Trophoblast cell (in vitro differentiated cells and primary cell): Measurements from ENCODE around the gene KLHDC3.
A peak's percentile ranks its signal among the peaks of the same experiment; 100 is the strongest.

Experiments
- DNase-seq, 2 donors: peaks; one replicate each; pipeline ENCODE4 v3.0.0-alpha.2; 2016
- H2AFZ ChIP-seq: 2 replicates; pipeline ENCODE4 v1.6.1; 2013; ENCODE audit warnings: low read length, moderate library complexity, mild to moderate bottlenecking; ENCODE audit not compliant: insufficient read depth, poor library complexity
- H2AK5ac ChIP-seq: 2 replicates; pipeline ENCODE4 v1.6.1; 2013; ENCODE audit warnings: mild to moderate bottlenecking, low read length
- H2BK120ac ChIP-seq: 2 replicates; pipeline ENCODE4 v1.6.1; 2013; ENCODE audit warnings: low read length, mild to moderate bottlenecking, moderate library complexity; ENCODE audit not compliant: insufficient read depth, poor library complexity
- H2BK12ac ChIP-seq: 2 replicates; pipeline ENCODE4 v1.6.1; 2013; ENCODE audit warnings: mild to moderate bottlenecking, low read length, moderate library complexity
- H2BK5ac ChIP-seq: 2 replicates; pipeline ENCODE4 v1.6.1; 2013; ENCODE audit warnings: low read length, low read depth, moderate library complexity, mild to moderate bottlenecking; ENCODE audit not compliant: poor library complexity
- H3K14ac ChIP-seq: 2 replicates; pipeline ENCODE4 v1.6.1; 2013; ENCODE audit warnings: mild to moderate bottlenecking, low read length
- H3K18ac ChIP-seq: 2 replicates; pipeline ENCODE4 v1.6.1; 2013; ENCODE audit warnings: mild to moderate bottlenecking, low read length
- H3K23ac ChIP-seq: 2 replicates; pipeline ENCODE4 v1.6.1; 2013; ENCODE audit warnings: low read length
- H3K27ac ChIP-seq: 2 replicates; pipeline ENCODE4 v1.5.1; 2013; ENCODE audit warnings: low read depth, mild to moderate bottlenecking, inconsistent platforms, low read length, moderate library complexity
- H3K27me3 ChIP-seq: 2 replicates; pipeline ENCODE4 v1.6.1; 2013; ENCODE audit warnings: inconsistent platforms, mild to moderate bottlenecking, low read length, moderate library complexity; ENCODE audit not compliant: insufficient read depth
- H3K36me3 ChIP-seq, 2 experiments: 1 replicate in 1 of 2; 2 replicates in 1 of 2; pipeline ENCODE4 v1.6.1; 2013; ENCODE audit warnings: low read length in 2 of 2, mild to moderate bottlenecking in 2 of 2, moderate library complexity in 1 of 2; ENCODE audit not compliant: insufficient read depth in 2 of 2, control insufficient read depth in 1 of 2
- H3K4ac ChIP-seq: 2 replicates; pipeline ENCODE4 v1.6.1; 2013; ENCODE audit warnings: low read depth, mild to moderate bottlenecking, low read length, moderate library complexity
- H3K4me1 ChIP-seq, 2 experiments: 1 replicate in 1 of 2; 2 replicates in 1 of 2; pipeline ENCODE4 v1.6.1; 2013; ENCODE audit warnings: low read length in 2 of 2, mild to moderate bottlenecking in 2 of 2, moderate library complexity in 1 of 2; ENCODE audit not compliant: insufficient read depth in 2 of 2, control insufficient read depth in 1 of 2
- H3K4me2 ChIP-seq: 2 replicates; pipeline ENCODE4 v1.6.1; 2013; ENCODE audit warnings: inconsistent platforms, mild to moderate bottlenecking, low read length, moderate library complexity
- H3K4me3 ChIP-seq: 2 replicates; pipeline ENCODE4 v1.5.1; 2013; ENCODE audit warnings: mild to moderate bottlenecking, low read depth, low read length, inconsistent platforms
- H3K79me1 ChIP-seq: one replicate; pipeline ENCODE4 v1.6.1; 2013; ENCODE audit warnings: low read length
- H3K79me2 ChIP-seq: 2 replicates; pipeline ENCODE4 v1.6.1; 2013; ENCODE audit warnings: low read length, mild to moderate bottlenecking; ENCODE audit not compliant: control insufficient read depth, insufficient read depth, poor library complexity
- H3K9ac ChIP-seq: 2 replicates; pipeline ENCODE4 v1.6.1; 2013; ENCODE audit warnings: mild to moderate bottlenecking, low read length
- H3K9me3 ChIP-seq: 2 replicates; pipeline ENCODE4 v1.6.1; 2013; ENCODE audit warnings: low read depth, mild to moderate bottlenecking, control low read depth, inconsistent platforms, low read length; ENCODE audit not compliant: insufficient read depth
- H4K12ac ChIP-seq: 2 replicates; pipeline ENCODE4 v1.6.1; 2013; ENCODE audit warnings: low read depth, mild to moderate bottlenecking, low read length, moderate library complexity
- H4K8ac ChIP-seq: 2 replicates; pipeline ENCODE4 v1.6.1; 2013; ENCODE audit warnings: low read depth, mild to moderate bottlenecking, low read length, moderate library complexity
- H4K91ac ChIP-seq: one replicate; pipeline ENCODE4 v1.6.1; 2013; ENCODE audit warnings: low read depth, mild to moderate bottlenecking, low read length, moderate library complexity
- WGBS: extraction: QIAGEN DNeasy Blood & Tissue Kit; methylation state at CpG from one replicate; pipeline ENCODE4 v1.1.7; 2013; ENCODE audit warnings: missing lambda C conversion rate; ENCODE audit not compliant: insufficient read length, insufficient coverage; ENCODE audit errors: extremely low coverage; 5-methylcytosine and 5-hydroxymethylcytosine counted together

KLHDC3 gene

DNA sequence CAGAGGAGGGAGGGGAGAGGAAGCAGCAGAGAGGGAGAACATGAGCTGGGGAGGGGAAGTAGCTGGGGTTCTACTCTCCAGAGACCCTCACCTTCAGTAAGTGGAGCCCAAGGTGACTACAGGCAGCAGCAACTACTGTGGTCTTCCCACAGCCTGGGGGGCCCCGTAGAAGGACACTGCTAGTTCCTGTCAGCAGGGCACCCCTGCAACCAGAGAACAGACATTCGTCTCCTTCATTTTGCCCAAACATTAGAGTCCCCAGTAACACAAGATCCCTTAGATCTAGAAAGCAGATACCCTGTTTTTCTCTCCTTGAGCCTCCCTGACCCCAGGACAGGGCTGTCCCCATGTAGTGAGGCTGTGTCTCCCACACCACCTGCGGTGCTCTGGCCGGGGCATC is 45.3 kb upstream of the KLHDC3 start:
- Histone ChIP-seq H2BK120ac (no peak overlapping the region), H3K4me2 (no peak overlapping the region), H3K9ac (no peak overlapping the region), H3K79me1 (no peaks in the 10 kb centered on the region), H3K23ac (no peak overlapping the region), H3K4me3 (no peak overlapping the region), H3K27ac (no peak overlapping the region), H3K18ac (no peak overlapping the region), H3K79me2 (no peaks in the 10 kb centered on the region), H2AK5ac (no peak overlapping the region), H2AFZ (no peak overlapping the region), H3K36me3 (peaks cover 26 to 41% of the 10 kb centered on the region in 2 experiments), H4K12ac (no peak overlapping the region), H3K4ac (no peak overlapping the region), H3K27me3 (no peaks in the 10 kb centered on the region), H2BK5ac (no peak overlapping the region), H4K8ac (no peak overlapping the region), H2BK12ac (no peak overlapping the region), H3K14ac (no peak overlapping the region), H3K9me3 (no peaks in the 10 kb centered on the region), H3K4me1 (peaks cover 7 to 8% of the 10 kb centered on the region in 2 experiments), H4K91ac (no peak overlapping the region)
- no CpG with 5 or more reads among the region's 4 CpGs for WGBS
- no peak for DNase-seq

DNA sequence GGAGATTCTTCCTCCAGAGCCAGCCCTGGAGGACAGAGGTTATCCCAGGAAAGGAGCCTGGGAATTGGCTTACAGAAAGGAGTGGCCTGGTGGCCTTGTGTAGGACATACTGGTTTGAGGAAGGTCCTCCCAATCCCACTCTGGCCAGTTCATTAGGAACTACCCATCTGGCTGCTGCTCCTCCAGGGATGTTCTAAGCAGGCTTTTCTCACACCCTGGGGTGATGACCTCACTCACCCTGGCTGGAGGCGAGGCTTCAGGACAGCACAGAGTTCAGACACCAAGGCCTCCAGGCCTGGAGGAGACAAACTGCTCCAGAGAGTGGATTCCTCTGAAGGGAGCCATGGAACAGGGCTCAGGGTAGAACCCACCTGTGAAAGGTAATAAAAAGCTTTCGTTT is 44.6 kb upstream of the KLHDC3 start:
- H3K27ac ChIP-seq = no peak overlapping the region
- H3K9me3 ChIP-seq = no peaks in the 10 kb centered on the region
- WGBS = no CpG with 5 or more reads among the region's 2 CpGs
- H3K4me1 ChIP-seq = peaks cover 7 to 8% of the 10 kb centered on the region in 2 experiments
- DNase-seq = no peak
- H2AFZ ChIP-seq = no peak overlapping the region
- H3K14ac ChIP-seq = no peak overlapping the region
- peaks cover 23 to 37% of the 10 kb centered on the region in 2 experiments for H3K36me3 ChIP-seq
- H4K8ac ChIP-seq = no peak overlapping the region
- H3K4me3 ChIP-seq = no peak overlapping the region
- no peaks in the 10 kb centered on the region for H3K27me3 ChIP-seq
- no peak overlapping the region for H3K18ac ChIP-seq
- no peak overlapping the region for H4K91ac ChIP-seq
- H3K23ac ChIP-seq = no peak overlapping the region
- no peak overlapping the region for H4K12ac ChIP-seq
- no peak overlapping the region for H3K9ac ChIP-seq
- no peaks in the 10 kb centered on the region for H3K79me1 ChIP-seq
- no peak overlapping the region for H2AK5ac ChIP-seq
- no peaks in the 10 kb centered on the region for H3K79me2 ChIP-seq
- H2BK12ac ChIP-seq = no peak overlapping the region
- no peak overlapping the region for H3K4me2 ChIP-seq
- H2BK120ac ChIP-seq = no peak overlapping the region
- H2BK5ac ChIP-seq = no peak overlapping the region
- no peak overlapping the region for H3K4ac ChIP-seq

DNA sequence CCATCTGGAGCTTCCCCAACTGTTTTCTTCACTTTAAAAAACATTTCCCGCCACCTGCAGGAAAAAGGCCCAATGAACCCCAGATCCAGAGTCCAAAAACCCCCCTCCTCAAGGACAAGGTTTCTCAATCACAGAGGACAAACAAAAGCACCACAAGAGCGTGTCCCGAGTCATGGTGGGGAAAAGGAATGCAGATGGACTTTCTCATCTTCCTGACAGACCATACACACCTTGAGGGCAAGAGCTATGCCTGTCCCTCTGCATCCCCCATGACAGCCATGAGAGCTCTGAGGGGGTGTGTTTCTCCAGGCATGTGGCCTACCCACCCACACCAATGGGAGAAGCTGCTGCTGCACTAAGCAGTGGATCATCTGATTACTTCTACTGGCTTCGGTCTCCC is 44.1 kb upstream of the KLHDC3 start:
- H3K79me1 ChIP-seq = no peaks in the 10 kb centered on the region
- no peak overlapping the region for H3K9ac ChIP-seq
- H3K4me1 ChIP-seq = peaks cover 7 to 8% of the 10 kb centered on the region in 2 experiments
- H3K9me3 ChIP-seq = no peaks in the 10 kb centered on the region
- H4K91ac ChIP-seq = no peak overlapping the region
- no peak overlapping the region for H3K4ac ChIP-seq
- H3K18ac ChIP-seq = no peak overlapping the region
- no peak overlapping the region for H3K27ac ChIP-seq
- no peak overlapping the region for H2BK12ac ChIP-seq
- no CpG with 5 or more reads among the region's 4 CpGs for WGBS
- no peak overlapping the region for H3K4me2 ChIP-seq
- H2AK5ac ChIP-seq = no peak overlapping the region
- H3K14ac ChIP-seq = no peak overlapping the region
- no peaks in the 10 kb centered on the region for H3K27me3 ChIP-seq
- H3K36me3 ChIP-seq = peaks cover 20 to 33% of the 10 kb centered on the region in 2 experiments
- H4K12ac ChIP-seq = no peak overlapping the region
- no peak overlapping the region for H4K8ac ChIP-seq
- H3K4me3 ChIP-seq = no peak overlapping the region
- no peak overlapping the region for H2BK120ac ChIP-seq
- H2BK5ac ChIP-seq = no peak overlapping the region
- no peak for DNase-seq
- H2AFZ ChIP-seq = no peak overlapping the region
- no peak overlapping the region for H3K23ac ChIP-seq
- H3K79me2 ChIP-seq = no peaks in the 10 kb centered on the region

DNA sequence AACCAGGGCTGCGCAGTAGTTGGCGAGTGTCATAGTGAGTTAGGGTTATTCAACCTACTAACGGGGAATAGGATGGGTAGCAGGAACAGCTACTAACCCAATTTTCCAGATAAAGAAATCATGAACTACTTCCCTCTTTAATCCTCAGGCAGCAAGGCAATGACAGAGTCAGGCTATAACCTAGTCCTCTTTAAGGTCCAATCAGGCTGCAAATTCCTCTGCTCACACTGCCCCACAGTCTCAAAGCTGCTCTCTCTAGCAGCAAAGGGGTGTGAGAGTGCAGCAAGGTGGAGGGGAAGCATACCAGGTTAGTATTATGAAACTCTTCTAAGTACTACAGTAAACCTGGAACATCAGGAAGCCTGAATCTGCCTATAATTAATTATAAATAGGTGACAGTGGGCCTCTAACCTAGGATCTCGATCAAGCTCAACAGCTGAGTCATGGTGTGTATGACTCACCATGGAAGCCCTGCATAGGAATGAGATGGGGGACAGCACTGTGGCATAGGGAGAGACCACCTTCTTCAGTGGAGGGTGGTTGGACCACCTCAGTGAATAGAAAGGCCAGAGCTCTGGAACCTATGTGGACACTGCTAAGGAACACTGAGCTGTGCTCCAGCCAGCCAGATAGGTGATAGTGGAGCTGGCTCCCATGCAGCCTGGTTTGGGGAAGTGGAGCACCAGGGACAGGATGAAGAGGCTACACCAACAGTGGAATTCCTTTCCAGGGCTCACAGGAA is 43.0 kb upstream of the KLHDC3 start:
- Histone ChIP-seq H3K9ac (no peak overlapping the region), H4K91ac (no peak overlapping the region), H3K18ac (no peak overlapping the region)

More for the DNA sequence above, 43.0 kb upstream of the KLHDC3 start:
- Histone ChIP-seq H3K36me3 (peaks cover 13 to 25% of the 10 kb centered on the region in 2 experiments), H2BK120ac (no peak overlapping the region), H2BK12ac (no peak overlapping the region), H2BK5ac (no peak overlapping the region), H3K27ac (no peak overlapping the region), H3K14ac (no peak overlapping the region), H3K4me2 (no peak overlapping the region), H4K8ac (no peak overlapping the region), H3K79me2 (no peaks in the 10 kb centered on the region), H4K12ac (no peak overlapping the region), H3K4me3 (no peak overlapping the region), H2AFZ (no peak overlapping the region), H3K4ac (no peak overlapping the region), H3K27me3 (no peaks in the 10 kb centered on the region), H3K79me1 (no peaks in the 10 kb centered on the region), H3K4me1 (peaks cover 7 to 8% of the 10 kb centered on the region in 2 experiments), H3K23ac (no peak overlapping the region), H2AK5ac (no peak overlapping the region), H3K9me3 (no peaks in the 10 kb centered on the region)
- peak in 1 of 2 donors; percentile 8 for DNase-seq
- no CpG with 5 or more reads among the region's 4 CpGs for WGBS
